Measurements from ENCODE around the gene CPLX3. TPM values are rescaled to one million over a fixed set of nuclear protein-coding genes. Genes with fewer than 3 reads are reported as not detected.

CPLX3 gene
- polyA plus RNA-seq, 3 donors = 0.12 TPM; not detected in 2

DNA sequence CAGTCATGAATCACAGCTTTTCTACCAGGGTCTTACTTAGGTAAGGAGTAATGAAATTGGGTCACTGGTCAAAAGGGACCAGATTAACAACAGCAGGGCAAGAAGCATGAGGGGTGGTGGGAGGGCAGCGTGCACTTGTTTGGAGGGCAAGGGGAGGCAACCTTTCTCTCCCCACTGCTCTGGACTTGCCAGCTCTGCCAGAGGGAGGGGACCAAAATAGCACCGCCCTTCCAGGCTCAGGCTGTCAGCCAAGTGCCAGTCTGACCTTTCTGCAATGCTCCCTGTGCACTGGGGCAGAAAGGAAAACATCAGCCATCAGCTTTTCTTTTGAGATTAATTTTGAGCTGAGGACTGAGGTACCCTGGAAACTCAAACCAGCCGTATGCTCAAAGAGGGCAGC is 21.0 kb downstream of the CPLX3 start:
- peaks cover 21% of the 10 kb centered on the region for H3K4me1 Mint-ChIP-seq
- Histone ChIP-seq H3K4me2 (replicated peaks; ENCODE audit: extremely low read depth, low read length, poor library complexity, severe bottlenecking) (no peak overlapping the region), H3K27me3 (ENCODE audit: control insufficient read depth in 2 of 2, insufficient read depth in 2 of 2, low read length in 2 of 2) (no peaks in the 10 kb centered on the region), H3K4me3 (replicated peaks in 1 of 3; ENCODE audit: low read depth in 2 of 3, low read length in 3 of 3) (no peak overlapping the region), H2AFZ (ENCODE audit: insufficient read depth, low read depth, low read length, poor library complexity, severe bottlenecking) (no peak overlapping the region), H3K9ac (ENCODE audit: insufficient read depth, low read length, poor library complexity, severe bottlenecking) (no peak overlapping the region), H3K79me2 (ENCODE audit: insufficient read depth, low read length) (peaks cover 2% of the 10 kb centered on the region), H3K36me3 (replicated peaks in 1 of 2; ENCODE audit: control insufficient read depth in 1 of 2, insufficient read depth in 2 of 2, low read length in 2 of 2) (peaks cover 77 to 83% of the 10 kb centered on the region in 2 donors), H3K27ac (ENCODE audit: low read depth in 1 of 2, low read length in 2 of 2) (no peak overlapping the region), H4K20me1 (ENCODE audit: insufficient read depth, low read length) (peaks cover 66% of the 10 kb centered on the region), H3K9me3 (replicated peaks in 1 of 2; ENCODE audit: control insufficient read depth in 1 of 2, insufficient read depth in 1 of 2, low read length in 2 of 2) (no peaks in the 10 kb centered on the region), H3K4me1 (ENCODE audit: control insufficient read depth in 1 of 2, insufficient read depth in 2 of 2, low read length in 2 of 2) (peaks cover 13 to 14% of the 10 kb centered on the region in 2 donors)
- DNase-seq = no peak
- 100% methylated on average over 3 of the region's 3 CpGs for WGBS (ENCODE audit: insufficient coverage)
- peaks cover 66 to 76% of the 10 kb centered on the region in 2 donors for H3K36me3 Mint-ChIP-seq
- intact Hi-C loops (cut with micrococcal nuclease) = loop anchor here (10.0 kb wide), 1 partner anchor 57 kb away; the partner anchor contains the start of gene FAM219B (in 2 of the 2)
- TF ChIP-seq, protein P1, sequence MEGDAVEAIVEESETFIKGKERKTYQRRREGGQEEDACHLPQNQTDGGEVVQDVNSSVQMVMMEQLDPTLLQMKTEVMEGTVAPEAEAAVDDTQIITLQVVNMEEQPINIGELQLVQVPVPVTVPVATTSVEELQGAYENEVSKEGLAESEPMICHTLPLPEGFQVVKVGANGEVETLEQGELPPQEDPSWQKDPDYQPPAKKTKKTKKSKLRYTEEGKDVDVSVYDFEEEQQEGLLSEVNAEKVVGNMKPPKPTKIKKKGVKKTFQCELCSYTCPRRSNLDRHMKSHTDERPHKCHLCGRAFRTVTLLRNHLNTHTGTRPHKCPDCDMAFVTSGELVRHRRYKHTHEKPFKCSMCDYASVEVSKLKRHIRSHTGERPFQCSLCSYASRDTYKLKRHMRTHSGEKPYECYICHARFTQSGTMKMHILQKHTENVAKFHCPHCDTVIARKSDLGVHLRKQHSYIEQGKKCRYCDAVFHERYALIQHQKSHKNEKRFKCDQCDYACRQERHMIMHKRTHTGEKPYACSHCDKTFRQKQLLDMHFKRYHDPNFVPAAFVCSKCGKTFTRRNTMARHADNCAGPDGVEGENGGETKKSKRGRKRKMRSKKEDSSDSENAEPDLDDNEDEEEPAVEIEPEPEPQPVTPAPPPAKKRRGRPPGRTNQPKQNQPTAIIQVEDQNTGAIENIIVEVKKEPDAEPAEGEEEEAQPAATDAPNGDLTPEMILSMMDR (IDR thresholded peaks at IDR 0.05) = no peak
- H3K27ac Mint-ChIP-seq = no peak overlapping the region
- no peak overlapping the region for H3K4me3 Mint-ChIP-seq
- no peaks in the 10 kb centered on the region for H3K9me3 Mint-ChIP-seq
- H3K27me3 Mint-ChIP-seq (ENCODE audit: low read depth in 3 of 3) = peaks cover 0 to 1% (median 0%) of the 10 kb centered on the region in 3 donors

DNA sequence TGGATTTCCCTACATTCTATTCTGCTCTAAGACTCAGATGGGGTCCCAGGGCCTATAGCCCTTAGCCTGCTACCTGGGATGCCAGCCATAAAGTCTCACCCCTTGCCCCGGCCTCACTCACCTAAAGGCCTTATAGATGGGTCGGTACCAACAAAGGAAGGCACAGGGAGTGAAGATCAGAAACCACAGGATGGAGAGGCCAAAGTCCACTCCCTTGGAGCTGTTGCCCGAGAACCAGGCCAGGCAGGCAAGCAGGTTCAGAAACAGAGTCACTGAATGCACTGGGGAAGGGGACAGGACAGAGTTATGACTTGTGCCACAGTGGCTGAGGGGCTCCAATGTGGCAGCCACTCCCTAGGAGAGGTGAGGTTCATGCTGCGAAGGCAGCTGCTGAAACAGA is 24.0 kb downstream of the CPLX3 start:
- H4K20me1 ChIP-seq (ENCODE audit: insufficient read depth, low read length) = peaks cover 74% of the 10 kb centered on the region
- H3K9me3 ChIP-seq (replicated peaks in 1 of 2; ENCODE audit: control insufficient read depth in 1 of 2, insufficient read depth in 1 of 2, low read length in 2 of 2) = no peaks in the 10 kb centered on the region
- no peak overlapping the region for H3K27ac Mint-ChIP-seq
- peaks cover 2% of the 10 kb centered on the region for H3K4me1 Mint-ChIP-seq
- H3K4me3 Mint-ChIP-seq = no peak overlapping the region
- no peaks in the 10 kb centered on the region for H3K27me3 ChIP-seq (ENCODE audit: control insufficient read depth in 2 of 2, insufficient read depth in 2 of 2, low read length in 2 of 2)
- no peak overlapping the region for H3K4me2 ChIP-seq (replicated peaks; ENCODE audit: extremely low read depth, low read length, poor library complexity, severe bottlenecking)
- H3K36me3 Mint-ChIP-seq = peaks cover 74 to 90% of the 10 kb centered on the region in 2 donors
- DNase-seq = no peak
- WGBS (ENCODE audit: insufficient coverage) = 100% methylated on average over 3 of the region's 4 CpGs
- H3K4me3 ChIP-seq (replicated peaks in 1 of 3; ENCODE audit: low read depth in 2 of 3, low read length in 3 of 3) = no peak overlapping the region
- no peaks in the 10 kb centered on the region for H3K9me3 Mint-ChIP-seq
- peaks cover 0 to 1% (median 0%) of the 10 kb centered on the region in 3 donors for H3K27me3 Mint-ChIP-seq (ENCODE audit: low read depth in 3 of 3)
- H3K4me1 ChIP-seq (ENCODE audit: control insufficient read depth in 1 of 2, insufficient read depth in 2 of 2, low read length in 2 of 2) = no peaks in the 10 kb centered on the region
- no peak overlapping the region for H3K9ac ChIP-seq (ENCODE audit: insufficient read depth, low read length, poor library complexity, severe bottlenecking)
- no peak overlapping the region for H2AFZ ChIP-seq (ENCODE audit: insufficient read depth, low read depth, low read length, poor library complexity, severe bottlenecking)
- peaks cover 91 to 94% of the 10 kb centered on the region in 2 donors for H3K36me3 ChIP-seq (replicated peaks in 1 of 2; ENCODE audit: control insufficient read depth in 1 of 2, insufficient read depth in 2 of 2, low read length in 2 of 2)
- intact Hi-C loops (cut with micrococcal nuclease) = no loop called here
- no peak overlapping the region for H3K27ac ChIP-seq (ENCODE audit: low read depth in 1 of 2, low read length in 2 of 2)
- TF ChIP-seq, protein P1 (IDR thresholded peaks at IDR 0.05) = no peak
- H3K79me2 ChIP-seq (ENCODE audit: insufficient read depth, low read length) = peaks cover 16% of the 10 kb centered on the region
